Jurkat, Clone E6-1 (cell line): ENCODE results near the gene BPHL.
A peak's percentile ranks its signal among the peaks of the same experiment; 100 is the strongest.
"Not testable (repeated sequence)": the region's sequence is repeated elsewhere in the genome, so short reads cannot be mapped to it uniquely, and the experiment has no call there.

ENCODE experiments used
- DNase-seq: peaks from one replicate; pipeline ENCODE4 v3.0.0-alpha.2; 2011; ENCODE audit warnings: low read depth, low spot score
- H3K4me3 ChIP-seq: 2 replicates; pipeline ENCODE4 v1.5.1; 2011; ENCODE audit warnings: mild to moderate bottlenecking, low read length, control low read depth, moderate library complexity

The BPHL gene

DNA sequence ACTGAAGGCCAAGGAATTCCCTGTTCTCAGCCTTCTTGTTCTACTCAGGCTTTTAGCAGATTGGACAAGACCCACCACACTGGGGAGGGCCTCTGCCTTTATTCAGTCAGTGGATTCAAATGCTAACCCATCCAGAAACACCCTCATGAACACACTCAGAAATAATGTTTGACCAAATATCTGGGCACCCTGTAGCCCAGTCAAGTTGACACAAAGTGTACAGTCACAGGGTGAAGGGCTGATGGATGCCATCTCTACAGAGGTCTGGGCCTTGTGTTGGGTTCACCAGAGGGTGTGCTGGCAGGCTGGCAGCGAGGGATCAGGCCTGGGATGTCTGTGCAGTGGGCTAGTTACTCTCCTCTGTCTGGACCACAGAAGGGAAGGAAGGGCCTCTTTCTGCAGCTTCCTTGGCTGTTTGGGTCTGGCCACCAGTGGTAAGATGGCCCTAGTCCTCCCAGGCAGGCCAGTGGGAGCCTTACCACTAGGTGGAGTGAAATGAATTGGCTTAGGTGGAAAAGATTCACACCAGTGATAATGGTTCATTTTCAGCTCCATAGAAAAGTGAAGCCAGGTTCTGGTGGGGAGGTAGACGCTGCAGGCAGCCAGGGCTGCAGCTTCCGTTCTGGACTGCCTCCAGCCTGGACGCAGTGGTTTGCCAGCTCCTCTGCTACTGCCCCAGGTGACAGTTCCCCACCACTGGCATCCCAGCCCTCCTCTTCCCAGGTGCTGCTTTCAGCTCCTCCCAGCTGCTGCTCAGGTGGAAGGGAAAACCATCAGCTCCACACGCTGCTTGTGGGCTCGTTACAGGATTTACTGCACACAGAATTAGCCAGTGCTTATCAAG is 29.6 kb downstream of the BPHL start:
- DNase-seq: no peak
- no peak overlapping the region for H3K4me3 ChIP-seq

DNA sequence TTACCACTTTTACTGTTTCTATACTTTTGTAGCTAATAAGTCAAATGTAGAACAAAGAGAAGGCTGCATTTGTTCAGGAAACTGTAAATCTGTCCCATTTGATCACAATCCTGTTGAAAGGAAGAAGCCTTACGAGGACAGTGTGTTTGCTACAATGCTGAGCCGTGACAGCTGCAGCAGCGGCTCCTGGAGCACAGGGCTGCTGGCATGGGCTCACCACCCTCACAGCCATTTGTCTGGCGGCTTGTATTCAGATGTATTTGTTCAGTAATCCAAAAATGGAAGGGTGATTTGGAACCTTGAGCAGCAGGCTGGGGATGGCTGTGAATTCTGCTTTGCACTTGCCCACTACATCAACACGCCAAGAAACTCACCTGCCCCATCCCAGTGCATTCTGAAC is 33.2 kb downstream of the BPHL start:
- DNase-seq: no peak

DNA sequence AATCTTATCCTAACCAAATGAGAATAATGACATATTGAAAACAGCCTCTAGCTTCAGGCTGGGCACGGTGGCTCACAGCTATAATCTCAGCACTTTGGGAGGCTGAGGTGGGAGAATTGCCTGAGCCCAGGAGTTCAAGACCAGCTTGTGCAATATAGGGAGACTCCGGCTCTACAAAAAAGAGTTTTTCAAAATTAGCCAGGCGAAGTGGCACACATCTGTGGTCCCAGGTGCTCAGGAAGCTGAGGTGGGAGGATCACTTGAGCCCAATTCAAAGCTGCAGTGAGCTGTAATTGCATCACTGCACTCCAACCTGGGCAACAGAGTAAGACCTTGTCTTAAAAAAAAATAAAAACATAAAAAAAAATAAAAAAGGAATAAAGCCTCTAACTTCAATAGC is 34.2 kb downstream of the BPHL start:
- DNase-seq: no peak
- H3K4me3 ChIP-seq: no peak overlapping the region

More for the DNA sequence above, 33.2 kb downstream of the BPHL start:
- H3K4me3 ChIP-seq: no peak overlapping the region

DNA sequence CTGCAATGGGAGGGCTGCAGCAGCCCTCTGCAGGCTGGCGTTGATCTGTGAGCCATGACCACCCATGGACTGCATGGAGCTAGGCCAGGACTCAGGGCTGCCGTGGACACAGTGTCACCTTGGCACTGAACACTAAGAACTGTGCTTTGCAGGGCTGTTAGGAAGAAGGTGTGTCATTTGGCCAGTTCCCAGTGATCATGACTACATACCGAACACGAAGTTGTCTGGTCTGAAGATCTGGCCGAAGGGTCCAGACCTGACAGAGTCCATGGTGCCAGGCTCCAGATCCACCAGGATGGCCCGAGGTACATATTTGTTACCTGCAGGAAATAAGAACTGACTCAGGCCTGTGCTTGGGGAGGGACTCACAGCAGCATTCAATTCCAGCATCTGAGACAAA is 36.9 kb downstream of the BPHL start:
- not testable (repeated sequence) for H3K4me3 ChIP-seq

DNA sequence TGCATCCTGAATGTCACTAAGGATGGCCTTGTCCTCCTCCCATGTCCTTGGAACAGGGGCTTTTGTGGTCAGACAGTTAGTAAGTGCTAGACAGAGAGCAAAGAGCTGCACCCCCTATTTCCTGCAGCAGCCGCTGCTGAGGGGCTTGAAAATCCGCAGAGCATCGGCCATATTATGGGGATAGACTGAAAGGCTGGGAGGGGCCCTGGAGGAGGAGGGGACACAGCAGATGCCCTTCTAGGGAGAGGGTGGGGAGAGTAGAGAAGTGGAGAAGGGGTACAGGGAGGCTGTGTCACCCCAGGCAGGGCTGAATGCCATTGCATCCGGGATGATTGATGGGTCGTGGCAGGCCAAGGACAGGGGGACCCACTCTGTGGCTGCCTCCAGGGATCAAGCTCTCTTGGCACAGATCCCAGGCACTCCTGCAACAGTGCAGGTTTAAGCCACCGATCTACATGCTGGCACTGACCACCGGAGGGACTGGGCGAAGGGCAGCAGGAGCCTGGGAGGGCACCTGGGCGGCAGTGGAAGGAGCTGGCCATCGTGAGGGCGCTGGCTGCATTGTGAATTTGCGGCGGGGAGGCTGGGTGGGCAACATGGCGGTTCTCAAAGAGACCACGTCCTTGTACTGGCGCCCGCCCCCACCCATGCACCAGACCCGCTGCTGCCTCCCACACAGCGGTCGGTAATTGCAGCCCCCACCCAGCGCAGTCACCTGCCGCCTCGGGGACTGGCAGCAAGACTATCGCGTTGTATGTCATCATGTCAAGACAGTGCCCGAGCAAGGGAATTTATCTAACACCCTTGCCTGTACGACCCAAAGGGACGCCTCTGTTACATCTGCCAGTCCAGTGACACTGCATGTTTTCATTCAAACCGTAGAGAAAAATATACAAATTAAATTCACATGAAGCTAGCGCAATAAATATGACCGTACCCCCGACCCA is 37.9 kb downstream of the BPHL start:
- peak overlapping the region; percentile 53 for H3K4me3 ChIP-seq
- not testable (repeated sequence) for DNase-seq

More for the DNA sequence above, 36.9 kb downstream of the BPHL start:
- DNase-seq: not testable (repeated sequence)

DNA sequence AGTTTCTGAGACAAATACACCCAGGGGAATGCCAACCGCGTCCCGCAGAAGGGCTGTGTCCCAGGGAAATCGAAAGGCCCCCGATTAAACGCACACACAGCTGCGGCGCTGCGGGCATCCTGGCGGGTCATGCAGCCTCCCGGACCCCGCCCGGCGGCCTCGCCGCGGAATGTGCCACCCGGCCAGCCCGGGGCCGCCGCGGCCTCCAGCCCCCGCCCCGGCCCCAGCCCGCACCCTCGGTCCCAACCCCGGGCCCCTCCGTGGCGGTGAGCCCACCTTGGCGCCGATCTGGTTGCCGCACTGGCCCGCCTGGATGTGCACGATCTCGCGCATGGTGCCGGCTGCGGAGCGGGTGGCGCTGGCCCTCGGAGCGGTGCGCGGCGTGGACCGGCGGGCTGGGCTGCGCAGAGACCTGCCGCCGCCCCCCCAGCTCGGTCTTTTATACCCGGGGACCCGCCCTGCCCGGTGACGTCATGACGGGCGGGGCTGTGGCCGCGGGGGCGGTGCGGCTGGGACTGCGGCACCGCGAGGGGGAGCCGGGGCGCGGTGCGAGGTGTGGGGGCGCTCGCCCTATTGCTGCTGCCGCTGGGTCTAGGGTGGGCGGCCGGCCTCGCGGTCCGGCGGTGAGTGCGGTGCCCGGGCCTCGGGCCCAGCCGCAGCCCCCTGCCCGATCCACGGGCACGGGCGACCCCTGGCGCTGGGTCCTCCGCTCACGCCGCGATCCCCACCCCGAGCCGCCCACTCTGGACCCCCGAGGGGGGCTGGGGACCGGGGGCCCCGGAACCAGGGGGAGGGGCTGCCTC is 38.8 kb downstream of the BPHL start, which contains the start of gene TUBB2A:
Gene TUBB2A, minus strand, starts transcription at position 414 of the 803 bp plus-strand sequence. Its CDS starts 81 bp downstream, at position 333.
- no peak for DNase-seq
- peak within 1 kb of the TSS; percentile 53 for H3K4me3 ChIP-seq

DNA sequence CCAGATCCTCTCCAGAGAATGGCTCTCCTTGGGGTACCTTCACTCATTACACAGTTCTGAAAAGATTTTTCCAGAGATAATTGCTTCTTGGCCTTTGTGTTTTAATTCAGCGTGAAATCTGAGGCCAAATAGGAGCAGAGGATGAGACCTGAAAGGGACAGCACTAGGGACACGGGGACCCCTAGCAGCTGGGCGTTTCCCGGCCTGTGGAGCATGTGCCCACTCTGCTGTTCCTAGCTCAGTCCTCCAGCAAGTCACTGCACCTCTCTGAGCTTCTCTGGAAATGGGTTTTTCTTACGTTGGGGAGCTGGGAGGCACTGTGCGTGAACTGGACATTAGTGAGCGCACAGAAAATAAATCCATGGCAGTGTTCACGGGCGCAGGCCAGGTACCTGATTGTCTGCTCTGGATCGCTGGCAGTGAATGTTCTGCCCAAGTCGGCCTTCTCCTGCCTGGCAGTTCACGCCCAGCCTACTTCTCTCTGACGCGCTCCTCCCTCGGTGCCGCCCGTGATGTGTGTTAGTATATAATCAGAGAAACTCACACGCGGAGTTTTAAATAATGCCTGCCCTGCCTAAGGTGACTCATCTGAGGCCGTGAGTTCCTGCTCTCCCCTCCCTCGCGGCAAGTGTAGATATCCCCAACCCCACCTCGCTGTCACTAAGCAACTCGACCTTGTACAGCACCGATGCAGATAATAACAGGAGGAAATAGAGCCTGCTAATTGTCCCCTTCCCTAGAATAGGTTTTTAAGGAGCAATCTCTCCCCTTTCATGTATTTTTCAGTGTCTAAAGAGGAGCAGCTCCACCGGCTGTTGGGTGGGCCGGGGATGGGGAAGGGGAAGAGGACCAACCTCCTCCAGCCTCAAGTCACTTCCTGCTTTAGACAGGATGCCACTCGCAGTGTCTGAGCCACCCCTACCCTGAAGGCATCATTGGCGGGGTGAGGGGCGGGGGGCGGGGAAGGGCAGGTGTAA is 41.6 kb downstream of the BPHL start:
- DNase-seq: no peak
- no peak overlapping the region for H3K4me3 ChIP-seq

DNA sequence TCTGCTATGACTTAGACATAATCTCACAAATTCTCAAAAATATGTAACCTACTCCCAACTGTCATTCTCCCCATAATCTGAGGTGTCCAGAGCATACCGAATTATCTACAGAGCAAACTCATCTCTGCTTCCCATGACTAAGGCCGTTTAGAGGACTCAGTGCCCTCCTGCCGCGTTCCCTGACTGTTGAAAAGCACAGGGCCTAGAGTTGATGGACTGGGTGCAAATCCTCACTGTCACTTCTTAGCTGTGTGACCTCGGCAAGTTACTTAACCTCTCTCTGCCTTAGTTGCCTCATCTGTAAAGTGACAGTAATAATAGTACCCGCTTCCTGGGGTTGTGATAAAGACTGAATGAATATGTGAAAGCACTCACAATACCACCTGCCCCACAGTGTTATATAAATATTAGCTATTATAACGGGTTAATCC is 43.6 kb downstream of the BPHL start:
- no peak overlapping the region for H3K4me3 ChIP-seq
- no peak for DNase-seq

DNA sequence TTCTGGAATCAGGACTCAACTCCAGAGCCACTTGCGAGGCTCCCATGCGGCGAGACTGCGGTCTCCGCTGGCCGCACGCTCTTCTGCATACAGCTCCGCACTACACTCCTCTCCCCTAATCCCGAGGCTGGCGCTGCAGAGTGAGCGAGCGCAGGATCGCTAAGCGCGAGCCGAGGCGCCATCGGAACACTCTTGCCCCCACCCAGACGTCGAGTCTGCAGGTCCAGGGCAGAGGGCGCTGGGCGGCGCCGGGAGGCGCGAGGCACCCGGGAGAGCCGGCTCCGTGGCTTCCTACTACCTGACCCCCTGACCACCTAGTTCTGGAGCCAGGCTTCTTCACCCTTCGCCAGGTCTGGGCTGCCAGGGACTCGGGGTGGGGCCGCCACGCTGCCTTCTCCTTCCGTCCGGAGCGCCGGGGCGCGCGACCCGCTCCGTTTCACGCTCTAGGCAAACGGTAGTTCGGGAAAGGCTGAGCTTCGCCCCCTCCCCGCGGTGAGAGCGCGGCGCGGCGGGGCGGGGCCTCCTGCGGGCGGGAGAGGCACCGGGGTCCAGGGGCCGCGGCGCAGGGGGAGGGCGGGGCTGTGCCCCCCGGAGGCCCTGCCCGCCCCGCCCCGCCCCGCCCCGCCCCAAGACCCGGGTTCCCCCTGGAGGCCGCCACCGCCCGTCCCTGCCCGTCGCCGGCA is 44.2 kb downstream of the BPHL start:
- peak overlapping the region; percentile 60 for H3K4me3 ChIP-seq
- no peak for DNase-seq

DNA sequence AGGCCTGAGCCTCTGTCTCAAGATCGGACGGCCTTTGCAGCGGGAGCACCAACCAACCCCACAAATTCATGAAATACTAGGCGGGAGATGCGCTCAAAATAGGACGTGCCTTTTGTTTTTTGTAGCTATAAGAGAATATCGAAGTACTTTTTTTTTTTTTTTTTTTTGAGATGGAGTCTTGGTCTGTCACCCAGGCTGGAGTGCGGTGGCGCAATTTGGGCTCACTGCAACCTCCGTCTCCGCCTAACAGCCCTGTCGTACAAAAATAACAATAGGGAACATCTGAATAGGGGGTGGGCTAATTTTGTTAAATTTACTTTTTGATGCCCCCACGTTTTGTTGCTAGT is 44.7 kb downstream of the BPHL start:
- DNase-seq: no peak
- peak overlapping the region; percentile 60 for H3K4me3 ChIP-seq

DNA sequence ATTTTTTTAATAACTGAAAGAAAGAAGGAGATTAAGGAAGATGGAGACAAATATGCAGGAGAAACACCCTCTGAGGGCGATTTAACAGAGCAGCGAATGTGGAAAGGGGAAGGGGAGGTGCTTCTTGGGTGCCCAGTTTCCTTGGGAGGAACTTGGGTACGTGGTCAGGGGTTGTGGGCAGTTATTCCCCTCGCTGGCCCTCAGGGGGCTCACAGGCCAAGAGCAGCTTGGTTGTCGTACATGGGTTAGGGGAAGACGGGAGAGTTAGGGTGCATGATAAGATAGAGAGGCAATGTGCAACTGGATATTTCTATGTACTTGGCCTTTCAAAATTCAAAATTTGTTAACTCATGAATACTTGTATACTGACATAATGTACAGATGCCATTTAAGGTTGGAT is 45.9 kb downstream of the BPHL start:
- no peak for DNase-seq
- no peak overlapping the region for H3K4me3 ChIP-seq

DNA sequence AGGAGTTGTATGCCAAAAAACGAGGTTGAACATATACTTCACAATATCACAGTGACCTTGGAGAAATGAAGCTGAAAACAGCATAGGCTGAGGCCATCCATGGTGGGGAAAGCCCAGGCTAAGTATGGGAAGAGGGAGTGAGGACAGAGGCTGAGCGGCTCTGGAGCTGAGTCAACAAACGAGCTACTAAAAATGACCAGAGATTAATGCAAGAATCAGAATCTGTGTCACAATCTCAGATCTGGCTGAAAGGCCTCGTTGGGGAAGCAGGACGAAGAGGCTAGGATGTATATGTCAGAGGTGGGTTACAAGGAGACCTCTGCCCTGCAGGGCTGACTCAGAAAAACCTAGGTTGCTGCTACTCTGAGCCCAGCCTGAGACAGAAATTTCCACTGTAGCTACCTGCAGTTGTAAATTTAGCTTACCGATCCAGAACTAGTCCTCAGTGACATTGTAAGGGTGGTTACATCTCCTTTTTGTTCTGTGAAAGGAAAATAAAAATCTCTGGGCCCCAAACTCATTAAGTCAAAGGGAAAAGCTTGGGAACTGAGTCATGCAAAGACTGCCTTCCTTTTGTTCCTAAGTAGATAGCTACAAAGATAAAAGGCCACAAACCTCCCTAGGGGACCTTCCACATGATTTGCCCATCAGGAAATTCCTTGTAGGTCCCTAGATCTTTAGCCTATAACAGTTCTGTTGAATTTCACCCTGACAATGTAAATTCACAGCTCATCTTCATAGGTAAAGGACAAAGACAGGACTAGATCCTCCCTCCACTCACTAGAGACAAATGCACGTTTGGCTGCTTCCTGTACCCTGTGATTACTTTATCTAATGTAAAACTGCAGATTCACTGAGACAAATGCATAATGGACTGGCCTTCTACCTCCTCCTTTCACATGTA is 47.4 kb downstream of the BPHL start:
- DNase-seq: no peak
- no peak overlapping the region for H3K4me3 ChIP-seq

DNA sequence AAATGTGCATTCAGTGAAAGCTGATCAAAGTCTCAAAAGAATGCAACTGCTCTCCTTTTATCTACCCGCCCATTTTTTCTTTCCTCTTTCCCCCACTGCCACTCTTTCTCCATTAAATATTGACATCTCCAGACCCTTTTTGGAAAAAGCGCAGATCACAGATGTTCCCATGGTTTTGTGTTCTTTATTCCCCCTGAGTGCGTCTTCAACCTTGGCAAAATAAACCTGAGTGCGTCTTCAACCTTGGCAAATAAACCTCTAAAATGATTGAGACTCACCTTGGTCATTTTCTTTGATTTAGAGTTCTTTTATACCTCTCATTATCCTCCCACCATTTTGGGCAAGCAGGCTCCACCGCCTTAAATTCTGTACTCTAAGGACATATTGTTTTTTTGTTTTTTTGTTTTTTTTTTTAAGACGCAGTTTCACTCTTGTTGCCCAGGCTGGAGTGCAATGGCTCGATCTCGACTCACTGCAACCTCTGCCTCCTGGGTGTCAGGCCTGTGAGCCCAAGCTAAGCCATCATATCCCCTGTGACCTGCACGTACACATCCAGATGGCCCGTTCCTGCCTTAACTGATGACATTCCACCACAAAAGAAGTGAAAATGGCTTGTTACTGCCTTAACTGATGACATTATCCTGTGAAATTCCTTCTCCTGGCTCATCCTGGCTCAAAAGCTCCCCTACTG is 48.2 kb downstream of the BPHL start:
- DNase-seq, H3K4me3 ChIP-seq: not testable (repeated sequence)

DNA sequence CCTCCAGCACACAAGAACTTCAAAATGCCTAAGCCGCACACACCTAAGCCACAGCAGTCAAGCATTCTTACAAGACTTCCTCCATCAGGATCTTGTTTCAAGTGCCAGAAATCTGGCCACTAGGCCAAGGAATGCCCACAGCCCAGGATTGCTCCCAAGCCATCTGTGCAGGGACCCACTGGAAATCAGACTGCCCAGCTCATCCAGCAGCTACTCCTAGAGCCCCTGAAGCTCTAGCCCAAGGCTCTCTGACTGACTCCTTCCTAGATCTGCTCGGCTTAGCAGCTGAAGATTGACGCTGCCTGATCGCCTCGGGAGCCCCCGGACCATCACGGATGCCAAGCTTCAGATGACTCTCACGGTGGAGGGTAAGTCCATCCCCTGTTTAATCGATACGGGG is 49.5 kb downstream of the BPHL start:
- not testable (repeated sequence) for H3K4me3 ChIP-seq

DNA sequence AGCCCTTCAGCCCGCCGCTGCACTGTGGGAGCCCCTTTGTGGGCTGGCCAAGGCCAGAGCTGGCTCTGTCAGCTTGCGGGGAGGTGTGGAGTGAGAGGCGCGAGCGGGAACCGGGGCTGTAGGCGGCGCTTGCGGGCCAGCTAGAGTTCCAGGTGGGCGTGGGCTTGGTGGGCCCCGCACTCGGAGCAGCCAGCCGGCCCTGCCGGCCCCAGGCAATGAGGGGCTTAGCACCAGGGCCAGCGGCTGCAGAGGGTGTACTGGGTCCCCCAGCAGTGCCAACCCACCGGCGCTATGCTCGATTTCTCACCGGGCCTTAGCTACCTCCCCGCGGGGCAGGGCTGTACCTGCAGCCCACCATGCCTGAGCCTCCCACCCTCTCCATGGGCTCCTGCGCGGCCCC is 52.2 kb downstream of the BPHL start:
- not testable (repeated sequence) for DNase-seq, H3K4me3 ChIP-seq

More for the DNA sequence above, 49.5 kb downstream of the BPHL start:
- not testable (repeated sequence) for DNase-seq
